Thymus (tissue), 11 donors: ENCODE results near the gene C1QTNF1. TPM values are rescaled to one million over a fixed set of nuclear protein-coding genes. Genes with fewer than 3 reads are reported as not detected.

ENCODE experiments used
- DNase-seq, 9 donors: peaks; one replicate each; pipeline ENCODE4 v3.0.0-alpha.2; 2013; ENCODE audit warnings: low spot score in 9 of 9, low read depth in 6 of 9, missing footprints in 1 of 9
- H3K27ac ChIP-seq, 2 donors: one replicate each; pipeline ENCODE4 v1.5.1; 2013; ENCODE audit warnings: control low read depth in 1 of 2, low read depth in 1 of 2, low read length in 1 of 2, mild to moderate bottlenecking in 1 of 2, moderate library complexity in 1 of 2
- H3K27me3 ChIP-seq, 2 donors: one replicate each; pipeline ENCODE4 v1.5.1; 2013; ENCODE audit warnings: low read length in 1 of 2; ENCODE audit not compliant: control insufficient read depth in 2 of 2, insufficient read depth in 1 of 2
- H3K36me3 ChIP-seq, 2 donors: one replicate each; pipeline ENCODE4 v1.5.1; 2013; ENCODE audit warnings: low read length in 1 of 2, mild to moderate bottlenecking in 1 of 2, moderate library complexity in 1 of 2; ENCODE audit not compliant: control insufficient read depth in 2 of 2, insufficient read depth in 2 of 2
- H3K4me1 ChIP-seq, 2 donors: one replicate each; pipeline ENCODE4 v1.5.1; 2013; ENCODE audit warnings: low read length in 2 of 2; ENCODE audit not compliant: control insufficient read depth in 2 of 2, insufficient read depth in 2 of 2
- H3K4me3 ChIP-seq, 2 donors: one replicate each; pipeline ENCODE4 v1.5.1; 2013; ENCODE audit warnings: low read length in 2 of 2, control low read depth in 1 of 2, mild to moderate bottlenecking in 1 of 2
- H3K9me3 ChIP-seq, 2 donors: one replicate each; pipeline ENCODE4 v1.5.1; 2013; ENCODE audit warnings: low read length in 1 of 2, mild to moderate bottlenecking in 1 of 2; ENCODE audit not compliant: control insufficient read depth in 2 of 2, insufficient read depth in 1 of 2
- WGBS: extraction: QIAGEN DNeasy Blood & Tissue Kit; methylation state at CpG from one replicate; pipeline ENCODE4 v1.1.7; 2013; 5-methylcytosine and 5-hydroxymethylcytosine counted together
- polyA plus RNA-seq: library from polyadenylated mRNA; stranded (reverse); fragments of 200-250 nt; gene quantifications from one replicate; pipeline ENCODE4 v1.2.3, GENCODE V29; 2013
- total RNA-seq: library from RNA; stranded (reverse); fragments of 120-200 nt; gene quantifications from one replicate; pipeline ENCODE4 v1.2.4, GENCODE V29; 2013
- donor health status: healthy.

The C1QTNF1 gene
- total and polyA plus RNA-seq, 2 donors = 2.2 to 34.9 TPM

- Histone ChIP-seq H3K4me3 (no peak overlapping the region), H3K27me3 (no peaks in the 10 kb centered on the region), H3K4me1 (peaks cover 23 to 44% of the 10 kb centered on the region in 2 donors), H3K9me3 (no peaks in the 10 kb centered on the region), H3K36me3 (peaks cover 37 to 52% of the 10 kb centered on the region in 2 donors), H3K27ac (no peak overlapping the region)
- no peak for DNase-seq
- 85% methylated on average over 3 of the region's 3 CpGs for WGBS
Measured at GRCh38 chr17:79003661-79004411, 20.1 kb upstream of the C1QTNF1 start.

DNA sequence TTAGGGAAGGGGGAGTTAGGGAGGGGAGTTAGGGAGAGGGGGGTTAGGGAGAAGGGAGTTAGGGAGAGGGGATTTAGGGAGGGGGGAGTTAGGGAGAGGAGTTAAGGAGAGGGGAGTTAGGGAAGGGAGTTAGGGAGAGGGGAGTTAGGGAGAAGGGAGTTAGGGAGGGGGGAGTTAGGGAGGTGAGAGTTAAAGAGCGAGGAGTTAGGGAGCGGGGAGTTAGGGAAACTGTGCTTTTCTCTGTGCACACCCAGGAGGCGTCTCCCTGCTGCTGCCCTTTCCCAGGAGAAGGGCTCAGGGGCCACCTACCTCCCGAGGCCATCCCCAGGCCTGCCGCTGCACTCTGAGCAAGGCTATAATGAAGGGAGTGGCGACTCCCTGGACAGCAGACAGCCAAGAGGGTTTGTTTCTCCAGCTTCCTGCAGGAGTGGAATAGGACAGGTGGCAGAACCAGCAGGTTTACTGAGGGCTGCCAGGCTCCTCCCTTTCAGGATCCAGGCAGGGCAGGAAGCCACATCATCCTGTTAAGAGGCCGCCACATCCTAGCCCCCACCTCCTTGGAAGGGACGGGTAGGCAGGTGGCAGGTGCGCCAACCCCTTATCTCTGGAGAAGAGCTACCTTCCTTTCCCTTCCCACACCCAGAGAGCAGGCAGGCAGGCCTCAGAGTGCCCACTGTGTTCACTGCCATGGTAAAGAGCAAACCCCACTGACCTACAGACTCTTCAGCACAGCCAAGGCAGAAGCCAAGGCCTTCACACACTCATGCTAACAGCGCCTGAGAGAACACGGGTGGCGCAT, 18.7 kb upstream of the C1QTNF1 start:
- Histone ChIP-seq H3K4me3 (no peak overlapping the region), H3K27me3 (no peaks in the 10 kb centered on the region), H3K27ac (peak overlapping the region in 1 of 2 donors; percentile 78), H3K4me1 (peaks cover 30 to 51% of the 10 kb centered on the region in 2 donors), H3K9me3 (no peaks in the 10 kb centered on the region), H3K36me3 (peaks cover 25 to 37% of the 10 kb centered on the region in 2 donors)
- peak in 3 of 9 donors; percentile 39 to 67 (median 42) for DNase-seq
- WGBS = 41% methylated on average over 12 of the region's 12 CpGs

DNA sequence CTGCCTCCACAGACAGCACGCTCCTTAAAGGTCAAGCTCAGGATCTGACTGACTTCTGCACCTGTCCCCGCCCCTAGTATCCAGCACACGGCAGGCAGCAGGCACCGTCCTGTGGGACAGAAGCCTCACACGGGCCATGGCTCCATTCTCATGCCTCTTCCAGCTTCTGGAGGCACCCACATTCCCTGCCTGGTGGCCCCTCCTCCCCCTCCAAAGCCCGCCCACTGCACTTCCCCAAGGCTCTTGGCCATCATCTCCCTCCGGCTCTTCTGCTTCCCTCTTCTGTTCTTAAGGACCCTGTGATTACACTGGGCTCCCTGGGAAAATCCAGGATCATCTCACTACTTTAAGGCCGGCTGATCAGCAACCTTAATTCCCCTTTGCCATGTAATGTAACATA, 17.9 kb upstream of the C1QTNF1 start:
- Histone ChIP-seq H3K27ac (peak overlapping the region in 1 of 2 donors; percentile 78), H3K9me3 (no peaks in the 10 kb centered on the region), H3K4me3 (no peak overlapping the region), H3K4me1 (peaks cover 30 to 53% of the 10 kb centered on the region in 2 donors), H3K27me3 (no peaks in the 10 kb centered on the region), H3K36me3 (peaks cover 18 to 30% of the 10 kb centered on the region in 2 donors)
- no peak for DNase-seq
- WGBS = 93% methylated on average over 8 of the region's 8 CpGs

- DNase-seq = no peak
- 97% methylated on average over 19 of the region's 19 CpGs for WGBS
- H3K4me1 ChIP-seq = peaks cover 30 to 53% of the 10 kb centered on the region in 2 donors
Measured at GRCh38 chr17:79006794-79007503, 17.0 kb upstream of the C1QTNF1 start.

DNA sequence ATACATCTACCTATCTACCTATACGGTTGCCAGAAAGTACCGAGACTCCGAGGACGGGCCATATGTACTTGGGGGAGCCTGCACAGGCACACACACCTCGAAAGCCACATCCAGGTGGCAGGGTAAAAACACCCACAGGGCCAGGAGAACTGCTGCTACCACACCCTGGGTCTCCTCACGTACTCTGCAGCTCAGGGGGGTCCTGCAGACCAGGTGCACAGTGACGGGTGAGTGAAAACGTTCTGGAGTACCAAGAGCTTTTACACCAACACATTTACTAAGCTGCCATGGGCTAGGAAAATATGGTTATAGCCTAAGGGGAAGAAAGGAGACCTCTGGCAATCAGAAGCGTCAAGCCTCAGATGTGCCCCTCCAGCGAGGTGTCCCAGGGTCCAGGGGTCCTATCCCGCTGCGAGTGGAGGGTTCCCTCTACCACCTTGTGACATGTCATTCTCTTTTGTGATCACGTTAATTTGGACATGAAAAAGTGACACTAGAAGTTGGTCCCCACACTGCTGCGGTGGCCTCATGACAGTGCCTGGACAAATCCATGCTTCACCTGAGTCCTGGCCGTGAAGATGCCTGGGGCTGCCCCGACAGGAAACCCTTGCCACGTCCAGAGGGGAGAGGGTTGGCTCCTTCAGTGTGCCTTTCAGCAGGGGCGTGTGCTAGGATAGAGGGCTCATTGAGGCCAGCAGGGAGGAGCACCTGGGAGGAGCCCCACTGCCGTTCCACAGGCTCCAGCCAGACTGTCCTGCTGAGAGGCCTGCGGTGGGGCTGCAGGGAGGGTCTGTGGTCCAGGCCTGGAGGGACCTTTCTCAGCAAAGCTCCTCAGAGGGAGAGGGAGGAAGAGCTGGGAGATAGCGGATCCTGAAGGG, 16.2 kb upstream of the C1QTNF1 start:
- WGBS = 63% methylated on average over 21 of the region's 21 CpGs
- peaks cover 30 to 53% of the 10 kb centered on the region in 2 donors for H3K4me1 ChIP-seq
- no peaks in the 10 kb centered on the region for H3K27me3 ChIP-seq
- H3K36me3 ChIP-seq = peaks cover 11 to 15% of the 10 kb centered on the region in 2 donors
- peak in 2 of 9 donors; percentile 29 to 59 for DNase-seq
- peak overlapping the region in 1 of 2 donors; percentile 90 for H3K4me3 ChIP-seq
- H3K27ac ChIP-seq = peak overlapping the region in 1 of 2 donors; percentile 63
- H3K9me3 ChIP-seq = no peaks in the 10 kb centered on the region

More at GRCh38 chr17:79006794-79007503, 17.0 kb upstream of the C1QTNF1 start:
- Histone ChIP-seq H3K4me3 (no peak overlapping the region), H3K9me3 (no peaks in the 10 kb centered on the region), H3K36me3 (peaks cover 17 to 23% of the 10 kb centered on the region in 2 donors), H3K27me3 (no peaks in the 10 kb centered on the region), H3K27ac (peak overlapping the region in 1 of 2 donors; percentile 63)

DNA sequence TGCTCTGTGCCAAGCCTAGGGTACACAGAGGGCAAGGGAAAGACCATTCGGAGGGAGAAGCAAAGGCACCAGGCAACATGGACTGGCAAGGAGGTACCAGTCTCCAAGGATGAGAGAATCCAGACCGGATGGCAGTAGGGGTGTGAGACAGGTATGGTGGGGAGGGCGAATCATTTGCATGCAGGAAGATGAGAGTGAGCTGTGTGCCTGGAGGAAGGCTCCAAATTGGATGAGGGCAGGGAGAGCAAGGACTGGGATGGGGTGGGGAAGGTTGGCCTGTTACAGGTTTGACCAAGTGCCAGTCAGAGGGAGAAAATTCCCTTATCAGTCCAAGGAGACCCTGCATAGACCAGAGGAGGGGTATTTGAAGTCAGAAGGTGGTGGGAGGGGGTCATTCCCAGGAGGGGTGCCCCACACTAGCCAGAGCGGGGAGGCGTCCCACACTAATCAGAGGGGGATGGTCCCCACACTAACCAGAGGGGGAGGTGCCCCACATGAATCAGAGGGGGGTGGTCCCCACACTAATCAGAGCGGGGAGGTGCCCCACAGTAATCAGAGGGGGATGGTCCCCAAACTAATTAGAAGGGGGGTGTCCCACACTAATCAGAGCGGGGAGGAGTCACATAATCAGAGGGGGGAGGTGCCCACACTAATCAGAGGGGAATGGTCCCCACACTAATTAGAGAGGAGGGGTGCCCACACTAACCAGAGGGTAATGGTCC, 15.1 kb upstream of the C1QTNF1 start:
- DNase-seq = no peak
- Histone ChIP-seq H3K4me3 (peak overlapping the region; percentile 90), H3K27me3 (no peaks in the 10 kb centered on the region), H3K36me3 (peaks cover 5 to 6% of the 10 kb centered on the region in 2 donors), H3K27ac (peak overlapping the region in 1 of 2 donors; percentile 61), H3K9me3 (no peaks in the 10 kb centered on the region), H3K4me1 (peaks cover 30 to 49% of the 10 kb centered on the region in 2 donors)
- WGBS = 52% methylated on average over 7 of the region's 7 CpGs

- H3K9me3 ChIP-seq = no peaks in the 10 kb centered on the region
- H3K27ac ChIP-seq = peak within 1 kb of the TSS; percentile 80 to 89
- peaks cover 5 to 6% of the 10 kb centered on the region in 2 donors for H3K36me3 ChIP-seq
- WGBS = 2% methylated on average over 73 of the region's 73 CpGs
- no peaks in the 10 kb centered on the region for H3K27me3 ChIP-seq
- DNase-seq = peak; percentile 69 to 95 (median 86)
- H3K4me3 ChIP-seq = peak within 1 kb of the TSS; percentile 90
- H3K4me1 ChIP-seq = peaks cover 30 to 49% of the 10 kb centered on the region in 2 donors
Measured at GRCh38 chr17:79009397-79010303, 14.3 kb upstream of the C1QTNF1 start, which contains the start of gene CANT1. Gene CANT1, minus strand, starts transcription at chr17:79009764. Its CDS starts 12,142 bp downstream, at chr17:78997622.
